Measurements from ENCODE around the gene WDFY4. TPM values are rescaled to one million over a fixed set of nuclear protein-coding genes. Genes with fewer than 3 reads are reported as not detected.

WDFY4 gene
- total RNA-seq, 3 donors from 2014 or later: 2.3 to 7.0 (median 5.8) TPM

GRCh38 chr10:48907730-48908129 is 223.1 kb downstream of the WDFY4 start:
- TF ChIP-seq POLR2AphosphoS5 (IDR thresholded peaks at IDR 0.05): no peak
- TF ChIP-seq, protein P1, sequence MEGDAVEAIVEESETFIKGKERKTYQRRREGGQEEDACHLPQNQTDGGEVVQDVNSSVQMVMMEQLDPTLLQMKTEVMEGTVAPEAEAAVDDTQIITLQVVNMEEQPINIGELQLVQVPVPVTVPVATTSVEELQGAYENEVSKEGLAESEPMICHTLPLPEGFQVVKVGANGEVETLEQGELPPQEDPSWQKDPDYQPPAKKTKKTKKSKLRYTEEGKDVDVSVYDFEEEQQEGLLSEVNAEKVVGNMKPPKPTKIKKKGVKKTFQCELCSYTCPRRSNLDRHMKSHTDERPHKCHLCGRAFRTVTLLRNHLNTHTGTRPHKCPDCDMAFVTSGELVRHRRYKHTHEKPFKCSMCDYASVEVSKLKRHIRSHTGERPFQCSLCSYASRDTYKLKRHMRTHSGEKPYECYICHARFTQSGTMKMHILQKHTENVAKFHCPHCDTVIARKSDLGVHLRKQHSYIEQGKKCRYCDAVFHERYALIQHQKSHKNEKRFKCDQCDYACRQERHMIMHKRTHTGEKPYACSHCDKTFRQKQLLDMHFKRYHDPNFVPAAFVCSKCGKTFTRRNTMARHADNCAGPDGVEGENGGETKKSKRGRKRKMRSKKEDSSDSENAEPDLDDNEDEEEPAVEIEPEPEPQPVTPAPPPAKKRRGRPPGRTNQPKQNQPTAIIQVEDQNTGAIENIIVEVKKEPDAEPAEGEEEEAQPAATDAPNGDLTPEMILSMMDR (IDR thresholded peaks at IDR 0.05): no peak
- TF ChIP-seq POLR2A (IDR thresholded peaks at IDR 0.05): no peak
- Histone ChIP-seq H3K36me3 (no peaks in the 10 kb centered on the region), H3K27me3 (no peaks in the 10 kb centered on the region), H3K4me1 (no peaks in the 10 kb centered on the region), H3K9me3 (no peaks in the 10 kb centered on the region), H3K4me3 (no peak overlapping the region), H3K27ac (no peak overlapping the region)
- intact Hi-C loops (cut with DNase I; ENCODE audit: low total_unique reads): no loop called here
- no peak for DNase-seq (ENCODE audit: low spot score in 2 of 2)

DNA sequence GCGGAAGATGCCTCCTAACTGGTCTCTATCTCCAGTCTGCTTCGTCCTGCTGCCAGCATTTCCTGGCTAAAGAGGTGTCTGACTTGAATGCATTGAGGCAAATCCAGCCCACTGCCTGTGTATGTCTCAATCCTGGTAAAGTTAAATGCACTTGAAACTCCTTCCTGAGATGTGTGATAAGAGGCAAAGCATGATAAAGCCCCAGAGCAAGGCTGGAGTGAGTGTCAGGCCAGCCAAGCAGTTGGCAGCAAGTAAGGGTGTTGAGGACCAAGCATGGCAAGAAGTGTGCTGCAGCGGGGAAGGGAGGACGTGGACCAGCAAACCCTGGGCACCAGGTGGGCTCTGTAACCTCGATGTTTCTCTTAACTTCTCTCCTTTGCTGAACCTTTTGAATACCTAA is 225.9 kb downstream of the WDFY4 start:
- DNase-seq (ENCODE audit: low spot score in 2 of 2): no peak

GRCh38 chr10:48913674-48914073 is 229.0 kb downstream of the WDFY4 start:
- intact Hi-C loops (cut with DNase I; ENCODE audit: low total_unique reads): no loop called here
- H3K27me3 ChIP-seq: no peaks in the 10 kb centered on the region
- H3K4me1 ChIP-seq: no peaks in the 10 kb centered on the region
- no peaks in the 10 kb centered on the region for H3K36me3 ChIP-seq
- no peaks in the 10 kb centered on the region for H3K9me3 ChIP-seq
- DNase-seq (ENCODE audit: low spot score in 2 of 2): no peak
- no peak for TF ChIP-seq POLR2A (IDR thresholded peaks at IDR 0.05)
- TF ChIP-seq, protein P1 (IDR thresholded peaks at IDR 0.05): no peak
- no peak for TF ChIP-seq POLR2AphosphoS5 (IDR thresholded peaks at IDR 0.05)
- no peak overlapping the region for H3K4me3 ChIP-seq
- no peak overlapping the region for H3K27ac ChIP-seq

More for the DNA sequence above, 225.9 kb downstream of the WDFY4 start:
- Histone ChIP-seq H3K9me3 (no peaks in the 10 kb centered on the region), H3K4me1 (no peaks in the 10 kb centered on the region), H3K36me3 (no peaks in the 10 kb centered on the region), H3K27ac (no peak overlapping the region), H3K4me3 (no peak overlapping the region), H3K27me3 (no peaks in the 10 kb centered on the region)
- TF ChIP-seq, protein P1 (IDR thresholded peaks at IDR 0.05): no peak
- TF ChIP-seq POLR2AphosphoS5 (IDR thresholded peaks at IDR 0.05): no peak
- no peak for TF ChIP-seq POLR2A (IDR thresholded peaks at IDR 0.05)
- intact Hi-C loops (cut with DNase I; ENCODE audit: low total_unique reads): no loop called here

DNA sequence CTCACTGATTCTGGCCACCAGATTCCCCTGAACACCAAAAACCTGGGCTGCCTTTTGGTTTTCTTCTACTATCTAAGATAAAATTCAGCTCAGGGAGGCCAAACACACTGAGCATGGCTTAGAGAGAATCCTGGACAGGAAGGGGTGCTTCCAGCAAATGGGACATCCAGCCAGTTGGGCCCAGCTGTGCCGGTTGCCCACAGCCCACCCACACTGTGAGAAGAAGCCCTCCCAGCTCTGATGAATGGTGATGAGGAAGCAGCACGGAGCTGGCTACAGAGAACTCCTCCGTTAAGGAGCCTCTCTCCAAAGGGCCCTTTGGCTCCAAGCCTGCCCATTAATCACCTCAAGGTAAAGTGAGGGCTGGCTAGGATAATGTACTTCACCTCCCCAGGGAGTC is 239.1 kb downstream of the WDFY4 start:
- TF ChIP-seq POLR2AphosphoS5 (IDR thresholded peaks at IDR 0.05): no peak
- TF ChIP-seq POLR2A (IDR thresholded peaks at IDR 0.05): no peak
- TF ChIP-seq, protein P1 (IDR thresholded peaks at IDR 0.05): no peak
- H3K27me3 ChIP-seq: no peaks in the 10 kb centered on the region
- DNase-seq (ENCODE audit: low spot score in 2 of 2): no peak

GRCh38 chr10:48924988-48925387 is 240.3 kb downstream of the WDFY4 start:
- H3K4me3 ChIP-seq: no peak overlapping the region
- no peak for TF ChIP-seq POLR2AphosphoS5 (IDR thresholded peaks at IDR 0.05)
- H3K27me3 ChIP-seq: no peaks in the 10 kb centered on the region
- no peak for DNase-seq (ENCODE audit: low spot score in 2 of 2)
- H3K36me3 ChIP-seq: no peaks in the 10 kb centered on the region
- no peaks in the 10 kb centered on the region for H3K9me3 ChIP-seq
- H3K27ac ChIP-seq: no peak overlapping the region
- H3K4me1 ChIP-seq: no peaks in the 10 kb centered on the region
- intact Hi-C loops (cut with DNase I; ENCODE audit: low total_unique reads): no loop called here

More for the DNA sequence above, 239.1 kb downstream of the WDFY4 start:
- no peak overlapping the region for H3K27ac ChIP-seq
- no peak overlapping the region for H3K4me3 ChIP-seq
- H3K36me3 ChIP-seq: no peaks in the 10 kb centered on the region
- no peaks in the 10 kb centered on the region for H3K4me1 ChIP-seq
- intact Hi-C loops (cut with DNase I; ENCODE audit: low total_unique reads): no loop called here
- no peaks in the 10 kb centered on the region for H3K9me3 ChIP-seq

GRCh38 chr10:48926255-48926654 is 241.6 kb downstream of the WDFY4 start:
- no peaks in the 10 kb centered on the region for H3K36me3 ChIP-seq
- TF ChIP-seq, protein P1 (IDR thresholded peaks at IDR 0.05): no peak
- TF ChIP-seq POLR2A (IDR thresholded peaks at IDR 0.05): no peak
- TF ChIP-seq POLR2AphosphoS5 (IDR thresholded peaks at IDR 0.05): no peak
- no peaks in the 10 kb centered on the region for H3K9me3 ChIP-seq
- H3K27me3 ChIP-seq: no peaks in the 10 kb centered on the region
- H3K4me3 ChIP-seq: no peak overlapping the region
- no peak for DNase-seq (ENCODE audit: low spot score in 2 of 2)
- H3K27ac ChIP-seq: peak overlapping the region in 1 of 2 donors; percentile 7
- H3K4me1 ChIP-seq: no peaks in the 10 kb centered on the region
- intact Hi-C loops (cut with DNase I; ENCODE audit: low total_unique reads): no loop called here

Data from breast epithelium (tissue), 4 donors.